ENCODE measurements around the gene B3GLCT.

B3GLCT gene

DNA sequence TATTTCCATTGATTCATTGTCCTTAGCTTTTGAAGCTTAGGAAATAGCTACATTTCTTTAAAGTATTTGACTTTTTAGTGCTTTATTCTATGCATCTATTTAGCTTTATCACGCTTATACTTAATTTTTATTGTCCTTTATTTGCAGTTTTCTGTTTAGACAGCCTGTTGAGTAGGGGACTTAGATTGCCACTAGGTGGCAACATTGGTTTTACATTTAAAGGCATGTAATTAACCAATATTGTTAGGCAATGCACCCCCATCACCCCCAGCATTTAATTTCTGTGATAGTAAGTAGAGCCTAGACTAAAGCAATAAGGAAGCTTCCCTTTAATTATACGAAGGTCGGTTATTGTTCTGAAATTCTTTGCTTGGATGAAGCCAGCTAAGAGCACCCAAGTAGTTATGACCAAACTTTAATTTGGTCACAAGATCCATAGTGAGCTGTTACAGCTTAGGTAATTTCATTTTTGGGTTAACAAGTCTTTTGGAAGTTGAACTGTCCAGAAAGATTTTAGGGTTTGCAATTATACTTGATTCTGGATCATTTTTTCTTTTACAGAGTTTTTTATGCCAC lies 36.5 kb downstream of the B3GLCT start:
- no peak overlapping the region for H3K4me2 ChIP-seq (ENCODE audit: low read depth, low read length)
- H3K36me3 ChIP-seq (replicated peaks; ENCODE audit: insufficient read depth, low read length) = no peaks in the 10 kb centered on the region
- TF ChIP-seq, protein P1, sequence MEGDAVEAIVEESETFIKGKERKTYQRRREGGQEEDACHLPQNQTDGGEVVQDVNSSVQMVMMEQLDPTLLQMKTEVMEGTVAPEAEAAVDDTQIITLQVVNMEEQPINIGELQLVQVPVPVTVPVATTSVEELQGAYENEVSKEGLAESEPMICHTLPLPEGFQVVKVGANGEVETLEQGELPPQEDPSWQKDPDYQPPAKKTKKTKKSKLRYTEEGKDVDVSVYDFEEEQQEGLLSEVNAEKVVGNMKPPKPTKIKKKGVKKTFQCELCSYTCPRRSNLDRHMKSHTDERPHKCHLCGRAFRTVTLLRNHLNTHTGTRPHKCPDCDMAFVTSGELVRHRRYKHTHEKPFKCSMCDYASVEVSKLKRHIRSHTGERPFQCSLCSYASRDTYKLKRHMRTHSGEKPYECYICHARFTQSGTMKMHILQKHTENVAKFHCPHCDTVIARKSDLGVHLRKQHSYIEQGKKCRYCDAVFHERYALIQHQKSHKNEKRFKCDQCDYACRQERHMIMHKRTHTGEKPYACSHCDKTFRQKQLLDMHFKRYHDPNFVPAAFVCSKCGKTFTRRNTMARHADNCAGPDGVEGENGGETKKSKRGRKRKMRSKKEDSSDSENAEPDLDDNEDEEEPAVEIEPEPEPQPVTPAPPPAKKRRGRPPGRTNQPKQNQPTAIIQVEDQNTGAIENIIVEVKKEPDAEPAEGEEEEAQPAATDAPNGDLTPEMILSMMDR (IDR thresholded peaks at IDR 0.05; ENCODE audit: low read length) = peak; percentile 61
- TF ChIP-seq EZH2phosphoT487 (IDR thresholded peaks at IDR 0.05; ENCODE audit: low read length) (no peak), EZH2 (optimal IDR thresholded peaks at IDR 0.05; ENCODE audit: low read depth, low read length) (no peak)
- no peak overlapping the region for H2AFZ ChIP-seq (ENCODE audit: low read length)
- H3F3A ChIP-seq (ENCODE audit: insufficient read depth, low read length) = no peaks in the 10 kb centered on the region
- no peak overlapping the region for H3K27ac ChIP-seq (ENCODE audit: low read length)
- no peaks in the 10 kb centered on the region for H3K79me2 ChIP-seq (ENCODE audit: low read length)
- no peak overlapping the region for H3K9ac ChIP-seq (ENCODE audit: low read length)
- no peaks in the 10 kb centered on the region for H3K9me3 ChIP-seq (replicated peaks; ENCODE audit: insufficient read depth, low read length)
- H3K27me3 ChIP-seq (replicated peaks; ENCODE audit: insufficient read depth, low read length) = no peaks in the 10 kb centered on the region
- no peaks in the 10 kb centered on the region for H4K20me1 ChIP-seq (ENCODE audit: insufficient read depth, low read length)
- no peak overlapping the region for H3K4me3 ChIP-seq (ENCODE audit: low read length)
- H3K9me2 ChIP-seq (replicated peaks; ENCODE audit: insufficient read depth, low read length) = no peaks in the 10 kb centered on the region
- H3K4me1 ChIP-seq (ENCODE audit: low read length) = no peaks in the 10 kb centered on the region
- DNase-seq = peak; percentile 35

DNA sequence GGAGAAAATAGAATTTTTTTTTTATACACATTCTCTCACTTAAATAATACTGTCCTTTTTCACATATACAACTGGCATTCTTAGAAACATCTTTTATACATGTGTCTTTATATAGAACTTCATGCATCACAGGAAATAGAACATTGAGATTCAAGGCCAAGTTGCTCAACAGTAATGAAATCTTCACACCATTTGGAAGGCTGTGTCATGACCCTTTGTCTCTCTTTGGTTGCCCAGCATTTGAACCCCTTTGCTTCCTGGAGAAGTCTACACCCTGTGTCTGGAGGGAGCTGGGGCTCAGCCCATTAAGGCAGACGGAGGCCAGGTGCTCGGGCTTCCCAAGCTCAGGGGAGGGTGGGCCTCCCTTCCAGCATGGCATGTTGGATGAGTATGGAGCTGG lies 41.1 kb downstream of the B3GLCT start:
- no peak overlapping the region for H3K4me3 ChIP-seq (ENCODE audit: low read length)
- H3K4me1 ChIP-seq (ENCODE audit: low read length) = no peaks in the 10 kb centered on the region
- no peaks in the 10 kb centered on the region for H3K9me2 ChIP-seq (replicated peaks; ENCODE audit: insufficient read depth, low read length)
- no peak overlapping the region for H3K9ac ChIP-seq (ENCODE audit: low read length)
- no peaks in the 10 kb centered on the region for H3K27me3 ChIP-seq (replicated peaks; ENCODE audit: insufficient read depth, low read length)
- no peaks in the 10 kb centered on the region for H4K20me1 ChIP-seq (ENCODE audit: insufficient read depth, low read length)
- H2AFZ ChIP-seq (ENCODE audit: low read length) = no peak overlapping the region
- H3K9me3 ChIP-seq (replicated peaks; ENCODE audit: insufficient read depth, low read length) = no peaks in the 10 kb centered on the region
- no peaks in the 10 kb centered on the region for H3K36me3 ChIP-seq (replicated peaks; ENCODE audit: insufficient read depth, low read length)
- H3K79me2 ChIP-seq (ENCODE audit: low read length) = no peaks in the 10 kb centered on the region
- H3K4me2 ChIP-seq (ENCODE audit: low read depth, low read length) = no peak overlapping the region
- no peak overlapping the region for H3K27ac ChIP-seq (ENCODE audit: low read length)
- H3F3A ChIP-seq (ENCODE audit: insufficient read depth, low read length) = no peaks in the 10 kb centered on the region
- DNase-seq = no peak
- no peak for TF ChIP-seq EZH2 (optimal IDR thresholded peaks at IDR 0.05; ENCODE audit: low read depth, low read length)
- TF ChIP-seq, protein P1 (IDR thresholded peaks at IDR 0.05; ENCODE audit: low read length) = no peak
- TF ChIP-seq EZH2phosphoT487 (IDR thresholded peaks at IDR 0.05; ENCODE audit: low read length) = no peak

DNA sequence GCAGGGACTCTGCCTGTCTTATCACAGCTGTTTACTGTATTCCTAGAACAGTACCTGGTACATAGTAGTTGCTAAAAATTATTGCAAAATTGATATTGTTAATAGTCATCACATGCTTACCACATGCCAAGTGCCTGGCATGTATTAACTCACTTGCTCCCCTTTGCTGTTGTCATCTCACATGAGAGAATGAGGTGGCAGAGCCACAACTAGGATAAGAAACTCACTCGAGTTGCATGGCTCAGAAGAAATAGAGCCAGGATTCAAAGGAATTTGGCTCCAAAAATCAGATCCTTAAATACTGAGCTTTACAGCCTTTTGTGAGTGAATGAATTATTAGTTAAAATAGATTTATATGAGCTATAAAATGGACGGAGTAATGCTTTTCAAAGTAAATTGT lies 42.6 kb downstream of the B3GLCT start:
- no peaks in the 10 kb centered on the region for H3K79me2 ChIP-seq (ENCODE audit: low read length)
- no peak overlapping the region for H2AFZ ChIP-seq (ENCODE audit: low read length)

More for the DNA sequence above, 42.6 kb downstream of the B3GLCT start:
- Histone ChIP-seq H3K27ac (ENCODE audit: low read length) (no peak overlapping the region), H3K27me3 (replicated peaks; ENCODE audit: insufficient read depth, low read length) (no peaks in the 10 kb centered on the region), H3K4me3 (ENCODE audit: low read length) (no peak overlapping the region), H3K4me1 (ENCODE audit: low read length) (no peaks in the 10 kb centered on the region), H3F3A (ENCODE audit: insufficient read depth, low read length) (no peaks in the 10 kb centered on the region), H3K4me2 (ENCODE audit: low read depth, low read length) (no peak overlapping the region), H3K9me2 (replicated peaks; ENCODE audit: insufficient read depth, low read length) (no peaks in the 10 kb centered on the region), H3K9me3 (replicated peaks; ENCODE audit: insufficient read depth, low read length) (no peaks in the 10 kb centered on the region), H3K9ac (ENCODE audit: low read length) (no peak overlapping the region), H3K36me3 (replicated peaks; ENCODE audit: insufficient read depth, low read length) (no peaks in the 10 kb centered on the region), H4K20me1 (ENCODE audit: insufficient read depth, low read length) (no peaks in the 10 kb centered on the region)
- TF ChIP-seq, protein P1 (IDR thresholded peaks at IDR 0.05; ENCODE audit: low read length) = no peak
- TF ChIP-seq EZH2phosphoT487 (IDR thresholded peaks at IDR 0.05; ENCODE audit: low read length) (no peak), EZH2 (optimal IDR thresholded peaks at IDR 0.05; ENCODE audit: low read depth, low read length) (no peak)
- DNase-seq = no peak
